OCI-LY1 (cell line): ENCODE results near the gene PXDN.

Experiments used
- EZH2 ChIP-seq: fragments of 200-600 bp; sonication (generic), shearing (Covaris generic); IDR thresholded peaks from 2 replicates; pipeline ENCODE4 v1.8.0; 2017; ENCODE audit warnings: borderline replicate concordance, mixed run types, mild to moderate bottlenecking, antibody characterized with exemption, low read length, moderate library complexity, mixed read lengths
- TF ChIP-seq, protein P1 (sequence below): fragments of 200-600 bp; sonication (generic), shearing (Covaris generic); IDR thresholded peaks from 2 replicates; pipeline ENCODE4 v1.5.1; 2017; ENCODE audit warnings: mild to moderate bottlenecking, antibody characterized with exemption, low read length, moderate library complexity, mixed read lengths

DNA sequence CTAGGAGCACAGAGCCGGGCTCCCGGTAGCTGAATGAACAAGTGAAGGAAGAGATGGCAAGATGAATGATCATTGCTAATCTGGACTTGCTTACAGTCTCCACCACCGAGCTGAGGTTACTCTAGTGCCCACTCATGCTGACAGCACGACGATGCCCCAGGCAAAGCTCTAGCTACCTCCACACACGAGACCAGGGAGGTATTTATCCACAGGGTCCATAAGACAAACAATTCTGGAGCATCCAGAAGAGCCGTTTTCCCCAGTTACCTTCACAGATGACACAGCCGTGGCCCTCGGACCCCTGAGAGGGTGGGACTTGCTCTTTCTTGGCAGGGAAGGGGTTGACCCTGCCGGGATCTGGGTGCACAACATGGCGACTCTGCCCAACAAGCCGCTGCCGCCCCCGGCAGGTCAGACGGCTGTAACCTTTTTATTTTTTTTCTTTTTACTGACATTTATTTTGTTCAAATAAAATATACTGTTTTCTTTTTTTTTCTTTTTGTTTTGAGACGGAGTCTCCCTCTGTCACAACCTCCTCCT is 120.3 kb downstream of the PXDN start:
- TF ChIP-seq EZH2, result no peak
- TF ChIP-seq, protein P1, sequence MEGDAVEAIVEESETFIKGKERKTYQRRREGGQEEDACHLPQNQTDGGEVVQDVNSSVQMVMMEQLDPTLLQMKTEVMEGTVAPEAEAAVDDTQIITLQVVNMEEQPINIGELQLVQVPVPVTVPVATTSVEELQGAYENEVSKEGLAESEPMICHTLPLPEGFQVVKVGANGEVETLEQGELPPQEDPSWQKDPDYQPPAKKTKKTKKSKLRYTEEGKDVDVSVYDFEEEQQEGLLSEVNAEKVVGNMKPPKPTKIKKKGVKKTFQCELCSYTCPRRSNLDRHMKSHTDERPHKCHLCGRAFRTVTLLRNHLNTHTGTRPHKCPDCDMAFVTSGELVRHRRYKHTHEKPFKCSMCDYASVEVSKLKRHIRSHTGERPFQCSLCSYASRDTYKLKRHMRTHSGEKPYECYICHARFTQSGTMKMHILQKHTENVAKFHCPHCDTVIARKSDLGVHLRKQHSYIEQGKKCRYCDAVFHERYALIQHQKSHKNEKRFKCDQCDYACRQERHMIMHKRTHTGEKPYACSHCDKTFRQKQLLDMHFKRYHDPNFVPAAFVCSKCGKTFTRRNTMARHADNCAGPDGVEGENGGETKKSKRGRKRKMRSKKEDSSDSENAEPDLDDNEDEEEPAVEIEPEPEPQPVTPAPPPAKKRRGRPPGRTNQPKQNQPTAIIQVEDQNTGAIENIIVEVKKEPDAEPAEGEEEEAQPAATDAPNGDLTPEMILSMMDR, result no peak
